Thyroid gland (tissue), 4 donors: ENCODE data around the gene RBM23.

Experiments
- POLR2A ChIP-seq, 2 donors: fragments of 450-650 bp; IDR thresholded peaks; one replicate each; pipeline ENCODE4 v1.6.1; 2017; ENCODE audit warnings: antibody characterized with exemption in 2 of 2, mild to moderate bottlenecking in 2 of 2, moderate library complexity in 1 of 2
- TF ChIP-seq, protein P1 (sequence below), 6 experiments: fragments of 200-600 bp in 3 of 6; fragments of 450-650 bp in 3 of 6; sonication (generic) in 3 of 6; IDR thresholded peaks; one replicate each; pipeline ENCODE4 v1.5.1; 2016 to 2019; ENCODE audit warnings: antibody characterized with exemption in 6 of 6, mild to moderate bottlenecking in 2 of 6, inconsistent platforms in 1 of 6, moderate library complexity in 1 of 6

DNA sequence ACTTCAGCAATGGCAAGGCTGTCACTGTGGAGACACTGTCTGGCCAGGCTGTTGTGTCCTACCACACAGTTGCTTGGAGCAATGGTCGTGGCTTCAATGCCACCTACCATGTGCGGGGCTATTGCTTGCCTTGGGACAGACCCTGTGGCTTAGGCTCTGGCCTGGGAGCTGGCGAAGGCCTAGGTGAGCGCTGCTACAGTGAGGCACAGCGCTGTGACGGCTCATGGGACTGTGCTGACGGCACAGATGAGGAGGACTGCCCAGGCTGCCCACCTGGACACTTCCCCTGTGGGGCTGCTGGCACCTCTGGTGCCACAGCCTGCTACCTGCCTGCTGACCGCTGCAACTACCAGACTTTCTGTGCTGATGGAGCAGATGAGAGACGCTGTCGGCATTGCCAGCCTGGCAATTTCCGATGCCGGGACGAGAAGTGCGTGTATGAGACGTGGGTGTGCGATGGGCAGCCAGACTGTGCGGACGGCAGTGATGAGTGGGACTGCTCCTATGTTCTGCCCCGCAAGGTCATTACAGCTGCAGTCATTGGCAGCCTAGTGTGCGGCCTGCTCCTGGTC is 43.1 kb downstream of the RBM23 start:
- TF ChIP-seq, protein P1, sequence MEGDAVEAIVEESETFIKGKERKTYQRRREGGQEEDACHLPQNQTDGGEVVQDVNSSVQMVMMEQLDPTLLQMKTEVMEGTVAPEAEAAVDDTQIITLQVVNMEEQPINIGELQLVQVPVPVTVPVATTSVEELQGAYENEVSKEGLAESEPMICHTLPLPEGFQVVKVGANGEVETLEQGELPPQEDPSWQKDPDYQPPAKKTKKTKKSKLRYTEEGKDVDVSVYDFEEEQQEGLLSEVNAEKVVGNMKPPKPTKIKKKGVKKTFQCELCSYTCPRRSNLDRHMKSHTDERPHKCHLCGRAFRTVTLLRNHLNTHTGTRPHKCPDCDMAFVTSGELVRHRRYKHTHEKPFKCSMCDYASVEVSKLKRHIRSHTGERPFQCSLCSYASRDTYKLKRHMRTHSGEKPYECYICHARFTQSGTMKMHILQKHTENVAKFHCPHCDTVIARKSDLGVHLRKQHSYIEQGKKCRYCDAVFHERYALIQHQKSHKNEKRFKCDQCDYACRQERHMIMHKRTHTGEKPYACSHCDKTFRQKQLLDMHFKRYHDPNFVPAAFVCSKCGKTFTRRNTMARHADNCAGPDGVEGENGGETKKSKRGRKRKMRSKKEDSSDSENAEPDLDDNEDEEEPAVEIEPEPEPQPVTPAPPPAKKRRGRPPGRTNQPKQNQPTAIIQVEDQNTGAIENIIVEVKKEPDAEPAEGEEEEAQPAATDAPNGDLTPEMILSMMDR (IDR thresholded peaks at IDR 0.05), result no peak
- TF ChIP-seq POLR2A (IDR thresholded peaks at IDR 0.05), result no peak
